ENCODE results near the gene CBL. TPM values are rescaled to one million over a fixed set of nuclear protein-coding genes. Genes with fewer than 3 reads are reported as not detected.

Gene CBL
- total and polyA plus RNA-seq, 10 of the 15 experiments (the other 5 are each of a cell fraction or from before 2014, with no cell fraction given), result 3.9 to 27.1 (median 9.5) TPM

GRCh38 chr11:119334174-119334930, 128.2 kb downstream of the CBL start, which contains the start of gene RNF26 (continued):
- TF ChIP-seq CUX1 (IDR thresholded peaks at IDR 0.05; ENCODE audit: insufficient replicate concordance, low read depth, low read length) (no peak), GATAD2B (conservative IDR thresholded peaks at IDR 0.05; ENCODE audit: low read depth) (0 out of 2 replicates have a peak, but pooled peaks have one; percentile 44), SP1 (IDR thresholded peaks at IDR 0.05; ENCODE audit: low read depth, low read length) (peak; percentile 97), SMC3 (IDR thresholded peaks at IDR 0.05; ENCODE audit: borderline replicate concordance, low read length) (no peak), NFXL1 (IDR thresholded peaks at IDR 0.05; ENCODE audit: borderline replicate concordance) (no peak), IRF5 (IDR thresholded peaks at IDR 0.05; ENCODE audit: borderline replicate concordance) (no peak), EGR1 (IDR thresholded peaks at IDR 0.05; ENCODE audit: borderline replicate concordance in 1 of 2, low read depth in 2 of 2, low read length in 2 of 2) (no peak), ZNF217 (IDR thresholded peaks at IDR 0.05) (no peak), ZBTB4 (CRISPR knock-in tag; IDR thresholded peaks at IDR 0.05) (no peak), SUZ12 (IDR thresholded peaks at IDR 0.05; ENCODE audit: unreplicated experiment) (no peak), TCF12 (IDR thresholded peaks at IDR 0.05; ENCODE audit: low read depth, low read length) (no peak), MEF2B (IDR thresholded peaks at IDR 0.05; ENCODE audit: partially characterized antibody, poor library complexity, severe bottlenecking) (no peak), ZNF207 (IDR thresholded peaks at IDR 0.05; ENCODE audit: borderline replicate concordance) (no peak), FOS (IDR thresholded peaks at IDR 0.05; ENCODE audit: borderline replicate concordance, extremely low read depth, insufficient read length) (peak; percentile 71), HDGF (IDR thresholded peaks at IDR 0.05) (peak; percentile 80; the same call in 1 of the 2 replicates), ATF3 (IDR thresholded peaks at IDR 0.05; ENCODE audit: borderline replicate concordance, extremely low read depth, low read depth, low read length) (no peak), HCFC1 (IDR thresholded peaks at IDR 0.05; ENCODE audit: low read length) (peak; percentile 41; the same call in 1 of the 2 replicates), SMARCA5 (IDR thresholded peaks at IDR 0.05) (no peak), MEF2A (IDR thresholded peaks at IDR 0.05; ENCODE audit: insufficient read depth, low read depth, low read length) (no peak), MTA3 (IDR thresholded peaks at IDR 0.05; ENCODE audit: borderline replicate concordance, low read length) (no peak)

Measured in GM12878 (cell line).